Measurements from ENCODE around the gene DARS2.

The DARS2 gene

DNA sequence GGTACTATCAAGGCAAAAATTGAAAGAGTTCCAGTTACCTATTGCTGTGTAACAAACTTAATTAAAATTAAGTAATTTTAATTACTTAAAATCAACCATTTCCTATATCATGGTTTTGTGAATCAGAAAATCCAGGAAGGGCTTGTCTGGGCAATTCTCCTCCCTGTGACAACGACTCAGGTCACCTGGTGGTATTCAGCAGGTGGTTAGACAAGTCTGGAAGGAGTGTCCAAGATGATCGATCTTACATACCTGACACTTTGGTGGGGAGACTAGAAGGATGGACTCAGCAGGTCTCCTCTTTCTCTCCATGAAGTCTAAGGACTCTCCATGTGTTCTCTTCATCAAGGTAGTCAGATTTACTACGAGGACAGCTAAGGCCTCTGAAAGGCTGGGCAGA, 69.7 kb downstream of the DARS2 start:
- ChIA-PET CTCF (interaction anchor here (0.8 to 1.1 kb wide), 2 partner anchors 32 to 1042 kb away, joined by 4 read pairs; no protein-coding TSS in a partner anchor), POLR2A (ENCODE audit: low non-redundant PET) (no interaction called here)
- no peak for DNase-seq (ENCODE audit: low spot score)
- TF ChIP-seq, protein P1, sequence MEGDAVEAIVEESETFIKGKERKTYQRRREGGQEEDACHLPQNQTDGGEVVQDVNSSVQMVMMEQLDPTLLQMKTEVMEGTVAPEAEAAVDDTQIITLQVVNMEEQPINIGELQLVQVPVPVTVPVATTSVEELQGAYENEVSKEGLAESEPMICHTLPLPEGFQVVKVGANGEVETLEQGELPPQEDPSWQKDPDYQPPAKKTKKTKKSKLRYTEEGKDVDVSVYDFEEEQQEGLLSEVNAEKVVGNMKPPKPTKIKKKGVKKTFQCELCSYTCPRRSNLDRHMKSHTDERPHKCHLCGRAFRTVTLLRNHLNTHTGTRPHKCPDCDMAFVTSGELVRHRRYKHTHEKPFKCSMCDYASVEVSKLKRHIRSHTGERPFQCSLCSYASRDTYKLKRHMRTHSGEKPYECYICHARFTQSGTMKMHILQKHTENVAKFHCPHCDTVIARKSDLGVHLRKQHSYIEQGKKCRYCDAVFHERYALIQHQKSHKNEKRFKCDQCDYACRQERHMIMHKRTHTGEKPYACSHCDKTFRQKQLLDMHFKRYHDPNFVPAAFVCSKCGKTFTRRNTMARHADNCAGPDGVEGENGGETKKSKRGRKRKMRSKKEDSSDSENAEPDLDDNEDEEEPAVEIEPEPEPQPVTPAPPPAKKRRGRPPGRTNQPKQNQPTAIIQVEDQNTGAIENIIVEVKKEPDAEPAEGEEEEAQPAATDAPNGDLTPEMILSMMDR (conservative IDR thresholded peaks at IDR 0.05; ENCODE audit: low read depth) = no peak
- no peak overlapping the region for H3K27ac ChIP-seq

DNA sequence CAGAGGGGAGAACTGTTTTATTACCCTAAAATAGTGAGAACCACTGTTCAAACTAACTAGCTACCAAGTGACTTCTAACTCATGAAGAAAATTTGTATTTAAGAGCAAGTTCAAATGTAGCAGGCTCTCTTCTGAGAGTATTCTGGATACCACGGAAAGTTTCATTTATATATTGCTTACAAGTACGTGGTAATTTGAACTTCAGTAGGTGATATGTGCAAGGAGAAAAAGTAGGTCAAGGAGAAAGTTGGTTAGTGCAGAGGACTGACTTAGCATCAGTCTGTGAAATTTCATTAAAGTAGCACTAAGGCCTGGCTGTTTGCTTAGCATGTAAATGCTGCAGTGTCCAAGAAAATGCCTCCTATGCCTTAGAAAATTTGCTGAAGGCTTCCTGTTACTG, 76.0 kb downstream of the DARS2 start:
- TF ChIP-seq, protein P1 (conservative IDR thresholded peaks at IDR 0.05; ENCODE audit: low read depth) = no peak
- ChIA-PET POLR2A (ENCODE audit: low non-redundant PET) (no interaction called here), CTCF (no interaction called here)
- no peak overlapping the region for H3K27ac ChIP-seq
- no peak for DNase-seq (ENCODE audit: low spot score)

DNA sequence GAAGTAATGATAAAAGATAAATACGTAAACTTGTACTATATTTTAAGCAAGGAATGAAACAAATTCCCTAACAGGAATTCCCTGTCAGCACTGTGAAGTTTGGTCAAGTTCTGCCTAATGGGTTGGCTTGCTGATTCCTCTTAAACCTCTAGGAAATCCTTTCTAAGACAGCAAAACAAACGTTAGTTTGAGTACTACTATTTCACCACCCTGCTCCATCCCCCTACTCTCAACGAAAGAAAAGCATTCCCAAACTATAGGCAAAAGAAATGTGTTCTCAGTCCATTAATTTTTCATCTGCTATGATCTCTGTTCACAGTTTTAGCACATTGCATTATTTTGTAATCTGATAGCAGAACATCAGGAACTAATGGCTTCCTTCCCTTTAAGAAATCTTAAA, 76.5 kb downstream of the DARS2 start:
- ChIA-PET POLR2A (ENCODE audit: low non-redundant PET) (no interaction called here), CTCF (no interaction called here)
- H3K27ac ChIP-seq = no peak overlapping the region
- TF ChIP-seq, protein P1 (conservative IDR thresholded peaks at IDR 0.05; ENCODE audit: low read depth) = no peak
- no peak for DNase-seq (ENCODE audit: low spot score)

DNA sequence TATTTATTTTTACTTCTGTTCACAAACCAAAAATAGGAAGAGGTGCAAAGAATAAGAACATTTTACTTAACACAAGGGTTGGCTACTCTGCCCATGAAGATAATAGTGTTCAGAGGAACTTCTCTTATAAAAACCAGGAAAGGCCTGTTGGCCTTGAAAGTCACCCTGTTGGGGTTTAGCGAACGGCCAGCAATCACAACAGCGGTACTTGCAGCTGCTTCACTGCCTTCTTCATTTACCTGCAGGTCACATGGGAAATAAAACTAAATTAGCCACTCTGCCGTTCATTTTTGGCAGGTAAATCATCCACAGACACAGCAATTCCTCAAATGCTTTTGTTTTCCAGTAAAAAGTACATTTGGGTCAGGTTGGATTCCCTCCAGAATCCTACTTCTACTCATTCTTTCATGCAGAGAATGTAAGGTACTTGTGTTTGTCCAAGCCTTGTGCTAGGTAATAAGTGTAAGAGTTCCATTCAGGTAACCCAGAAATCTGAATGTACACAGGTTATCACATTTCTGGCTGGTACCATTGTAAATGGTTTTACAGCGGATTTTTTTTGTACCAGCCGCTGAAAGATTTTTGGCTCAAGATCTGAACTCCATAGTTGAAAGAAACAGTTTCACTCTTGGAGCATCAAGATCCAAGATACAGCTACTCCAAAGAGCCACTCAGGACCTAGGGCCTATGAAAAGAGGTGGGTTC, 79.5 kb downstream of the DARS2 start:
- ChIA-PET CTCF (no interaction called here), POLR2A (ENCODE audit: low non-redundant PET) (no interaction called here)
- H3K27ac ChIP-seq = no peak overlapping the region
- TF ChIP-seq, protein P1 (conservative IDR thresholded peaks at IDR 0.05; ENCODE audit: low read depth) = no peak
- no peak for DNase-seq (ENCODE audit: low spot score)

All from RWPE1 (cell line).